HuH-7.5 (cell line): ENCODE results near the gene SAT2.

Experiments
- DNase-seq: peaks from one replicate; pipeline ENCODE4 v3.0.0; 2011; ENCODE audit warnings: low spot score

SAT2 gene

GRCh38 chr17:7590743-7591142, 36.9 kb downstream of the SAT2 start:
- no peak for DNase-seq

- DNase-seq = no peak
Observed at GRCh38 chr17:7589891-7590691, 37.5 kb downstream of the SAT2 start, which contains the start of gene SOX15. SOX15 (minus strand) TSS chr17:7590094; CDS start chr17:7589676, 418 bp downstream.

GRCh38 chr17:7589204-7589868, 38.3 kb downstream of the SAT2 start:
- DNase-seq = no peak

- DNase-seq = no peak
Observed at GRCh38 chr17:7588553-7589203, 38.9 kb downstream of the SAT2 start.

- DNase-seq = no peak
Observed at GRCh38 chr17:7587420-7588151, 40.0 kb downstream of the SAT2 start.

- DNase-seq = no peak
Observed at GRCh38 chr17:7586673-7587419, 40.8 kb downstream of the SAT2 start.

GRCh38 chr17:7583253-7584109, 44.1 kb downstream of the SAT2 start, which contains the start of gene MPDU1:
MPDU1 (plus strand) TSS chr17:7583852; CDS start chr17:7583863, 11 bp downstream.
- peak; percentile 89 for DNase-seq

- no peak for DNase-seq
Observed at GRCh38 chr17:7582396-7583252, 45.0 kb downstream of the SAT2 start.

- no peak for DNase-seq
Observed at GRCh38 chr17:7580604-7581575, 46.7 kb downstream of the SAT2 start.

GRCh38 chr17:7579834-7580603, 47.6 kb downstream of the SAT2 start:
- DNase-seq = no peak

- DNase-seq = no peak
Observed at GRCh38 chr17:7579001-7579833, 48.4 kb downstream of the SAT2 start, which contains the start of gene CD68. CD68 (plus strand) TSS chr17:7579638; CDS start chr17:7579678, 40 bp downstream.

- no peak for DNase-seq
Observed at GRCh38 chr17:7577327-7578199, 50.1 kb downstream of the SAT2 start.

GRCh38 chr17:7576432-7576937, 51.1 kb downstream of the SAT2 start:
- no peak for DNase-seq
